Measurements from ENCODE around the gene RAD51B. TPM values are rescaled to one million over a fixed set of nuclear protein-coding genes. Genes with fewer than 3 reads are reported as not detected.

The RAD51B gene
- total RNA-seq, 4 donors from 2014 or later: 12.6 to 26.4 (median 16.7) TPM

GRCh38 chr14:68718023-68718990 is 898.7 kb downstream of the RAD51B start:
- DNase-seq (ENCODE audit: low spot score in 2 of 2): no peak

GRCh38 chr14:68719634-68720384 is 900.2 kb downstream of the RAD51B start:
- H3K27ac ChIP-seq: no peak overlapping the region
- 90 to 93% methylated on average over 5 of the region's 5 CpGs for WGBS, 2 donors
- peaks cover 0 to 9% (median 0%) of the 10 kb centered on the region in 4 donors for H3K9me3 ChIP-seq
- H3K4me3 ChIP-seq: no peak overlapping the region
- no peaks in the 10 kb centered on the region for H3K27me3 ChIP-seq
- H3K36me3 ChIP-seq: no peaks in the 10 kb centered on the region
- DNase-seq (ENCODE audit: low spot score in 2 of 2): no peak
- peaks cover 0 to 11% (median 2%) of the 10 kb centered on the region in 4 donors for H3K4me1 ChIP-seq
- TF ChIP-seq POLR2A (IDR thresholded peaks at IDR 0.05): no peak
- TF ChIP-seq EP300 (IDR thresholded peaks at IDR 0.05): no peak
- TF ChIP-seq CTCF (IDR thresholded peaks at IDR 0.05): no peak

More at GRCh38 chr14:68718023-68718990, 898.7 kb downstream of the RAD51B start:
- 81 to 89% methylated on average over 8 of the region's 8 CpGs for WGBS, 2 donors
- Histone ChIP-seq H3K9me3 (peaks cover 0 to 9% (median 0%) of the 10 kb centered on the region in 4 donors), H3K36me3 (no peaks in the 10 kb centered on the region), H3K27me3 (no peaks in the 10 kb centered on the region), H3K4me3 (no peak overlapping the region), H3K27ac (no peak overlapping the region), H3K4me1 (peaks cover 0 to 2% (median 0%) of the 10 kb centered on the region in 4 donors)
- TF ChIP-seq CTCF (IDR thresholded peaks at IDR 0.05) (no peak), POLR2A (IDR thresholded peaks at IDR 0.05) (no peak), EP300 (IDR thresholded peaks at IDR 0.05) (no peak)

- Histone ChIP-seq H3K36me3 (no peaks in the 10 kb centered on the region), H3K4me3 (no peak overlapping the region), H3K4me1 (peaks cover 0 to 11% (median 2%) of the 10 kb centered on the region in 4 donors), H3K27ac (peak overlapping the region in 1 of 4 donors; percentile 53), H3K27me3 (no peaks in the 10 kb centered on the region), H3K9me3 (peaks cover 0 to 9% (median 0%) of the 10 kb centered on the region in 4 donors)
- WGBS, 2 donors: 16 to 18% methylated on average over 2 of the region's 2 CpGs
- TF ChIP-seq EP300 (IDR thresholded peaks at IDR 0.05) (no peak), POLR2A (IDR thresholded peaks at IDR 0.05) (no peak), CTCF (IDR thresholded peaks at IDR 0.05) (no peak)
- DNase-seq (ENCODE audit: low spot score in 2 of 2): no peak
These were observed 902.6 kb downstream of the RAD51B start for GRCh38 chr14:68722186-68722585.

- no peak for DNase-seq (ENCODE audit: low spot score in 2 of 2)
- Histone ChIP-seq H3K4me1 (peaks cover 0 to 11% (median 2%) of the 10 kb centered on the region in 4 donors), H3K4me3 (no peak overlapping the region), H3K27me3 (no peaks in the 10 kb centered on the region), H3K27ac (no peak overlapping the region), H3K9me3 (peaks cover 0 to 9% (median 0%) of the 10 kb centered on the region in 4 donors), H3K36me3 (no peaks in the 10 kb centered on the region)
- 82 to 88% methylated on average over 5 of the region's 5 CpGs for WGBS, 2 donors
- TF ChIP-seq EP300 (IDR thresholded peaks at IDR 0.05): no peak
- TF ChIP-seq POLR2A (IDR thresholded peaks at IDR 0.05): no peak
- TF ChIP-seq CTCF (IDR thresholded peaks at IDR 0.05): no peak
These were observed 903.5 kb downstream of the RAD51B start for GRCh38 chr14:68722968-68723566.

All from tibial nerve (tissue), 4 donors.